ENCODE results near the gene USP19.

USP19 gene

GRCh38 chr3:49120438-49121131, at the start of gene USP19:
TSS of gene USP19 (minus strand) at chr3:49120823. CDS start at chr3:49119145, 1,678 bp downstream.
- DNase-seq (ENCODE audit: low read depth, low spot score) = no peak

- no peak for DNase-seq (ENCODE audit: low read depth, low spot score)
Measured at GRCh38 chr3:49166752-49167556, 46.3 kb upstream of the USP19 start.

GRCh38 chr3:49165771-49166751, 45.4 kb upstream of the USP19 start, which contains the start of gene CCDC71:
TSS of gene CCDC71 (minus strand) at chr3:49166331. CDS start at chr3:49164208, 2,123 bp downstream.
- no peak for DNase-seq (ENCODE audit: low read depth, low spot score)

- DNase-seq (ENCODE audit: low read depth, low spot score) = no peak
Measured at GRCh38 chr3:49164983-49165720, 44.5 kb upstream of the USP19 start.

GRCh38 chr3:49163609-49164008, 43.0 kb upstream of the USP19 start:
- no peak for DNase-seq (ENCODE audit: low read depth, low spot score)

- DNase-seq (ENCODE audit: low read depth, low spot score) = no peak
Measured at GRCh38 chr3:49162751-49163419, 42.3 kb upstream of the USP19 start.

GRCh38 chr3:49161808-49162530, 41.3 kb upstream of the USP19 start:
- DNase-seq (ENCODE audit: low read depth, low spot score) = no peak

- DNase-seq (ENCODE audit: low read depth, low spot score) = no peak
Measured at GRCh38 chr3:49161197-49161596, 40.6 kb upstream of the USP19 start.

- no peak for DNase-seq (ENCODE audit: low read depth, low spot score)
Measured at GRCh38 chr3:49158792-49159191, 38.2 kb upstream of the USP19 start.

- no peak for DNase-seq (ENCODE audit: low read depth, low spot score)
Measured at GRCh38 chr3:49158103-49158709, 37.6 kb upstream of the USP19 start.

- DNase-seq (ENCODE audit: low read depth, low spot score) = no peak
Measured at GRCh38 chr3:49157289-49157688, 36.7 kb upstream of the USP19 start.

- DNase-seq (ENCODE audit: low read depth, low spot score) = no peak
Measured at GRCh38 chr3:49153349-49153912, 32.8 kb upstream of the USP19 start.

- no peak for DNase-seq (ENCODE audit: low read depth, low spot score)
Measured at GRCh38 chr3:49151610-49152009, 31.0 kb upstream of the USP19 start.

GRCh38 chr3:49148159-49148558, 27.5 kb upstream of the USP19 start:
- DNase-seq (ENCODE audit: low read depth, low spot score) = no peak

GRCh38 chr3:49140080-49140479, 19.5 kb upstream of the USP19 start:
- DNase-seq (ENCODE audit: low read depth, low spot score) = no peak

- no peak for DNase-seq (ENCODE audit: low read depth, low spot score)
Measured at GRCh38 chr3:49135499-49135898, 14.9 kb upstream of the USP19 start.

- DNase-seq (ENCODE audit: low read depth, low spot score) = no peak
Measured at GRCh38 chr3:49134471-49135265, 14.0 kb upstream of the USP19 start.
